Astrocyte of the spinal cord (primary cell): Measurements from ENCODE around the gene CENPC.

Source experiments
- DNase-seq: peaks from one replicate; pipeline ENCODE4 v3.0.0; 2011; ENCODE audit warnings: low read depth, low spot score
- H3K4me3 ChIP-seq: 2 replicates; pipeline ENCODE4 v1.5.1; 2011; ENCODE audit warnings: low read depth, mild to moderate bottlenecking, low read length, moderate library complexity
- CTCF ChIP-seq: IDR thresholded peaks from 2 replicates; pipeline ENCODE4 v1.5.1; 2012; ENCODE audit warnings: low read depth, mild to moderate bottlenecking, low read length, inconsistent platforms
- in situ Hi-C: cut with HindIII; loops from 2 replicates; pipeline ENCODE4 v1.10.0; 2017; ENCODE audit warnings: low sequenced_read_pairs

CENPC gene

DNA sequence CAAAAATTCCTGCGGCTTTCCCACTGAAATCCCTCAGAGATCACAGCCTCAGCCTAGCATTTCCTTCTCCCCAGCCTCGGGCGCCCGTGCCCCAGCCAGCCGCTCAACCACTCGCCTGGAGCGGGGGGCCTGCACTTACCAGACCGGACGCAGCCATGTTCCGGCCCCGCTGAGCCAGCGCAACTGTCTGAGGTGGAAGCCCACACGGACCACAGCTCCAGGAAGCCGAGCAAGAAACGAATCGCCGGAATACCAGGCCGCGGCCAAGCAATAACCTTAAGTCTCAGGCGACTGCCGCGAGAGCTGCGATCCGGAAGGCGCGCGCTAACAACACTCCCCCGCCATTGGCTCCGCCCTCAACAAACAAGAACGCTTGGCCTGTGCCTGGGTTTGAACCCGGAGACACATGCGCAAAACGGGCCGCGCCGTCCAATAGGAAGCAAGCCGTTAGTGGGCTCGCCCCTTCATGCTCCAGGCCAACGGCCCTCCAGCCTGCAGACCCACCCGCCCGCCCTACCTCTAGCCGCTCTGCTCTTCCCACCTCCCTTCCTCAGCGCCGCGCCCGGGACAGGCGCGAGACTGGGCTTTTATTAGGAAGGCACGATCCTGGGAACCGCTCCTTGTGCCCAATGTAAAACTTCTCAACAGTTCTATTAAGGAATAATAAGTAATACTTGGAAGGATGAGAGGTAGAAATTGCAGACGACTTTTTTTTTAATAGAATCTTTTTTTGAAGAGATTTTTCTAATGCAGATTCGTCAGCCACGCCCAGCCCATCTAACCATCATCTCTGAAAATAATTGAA, at the start of gene CENPC:
Gene CENPC (minus strand): TSS at position 305 of the 805 bp plus-strand sequence. CDS start 148 bp downstream, at position 157.
- peak within 1 kb of the TSS; percentile 90 for H3K4me3 ChIP-seq
- TF ChIP-seq CTCF: no peak
- DNase-seq: peak; percentile 98
- in situ Hi-C loops: no loop called here

- DNase-seq: no peak
- in situ Hi-C loops: no loop called here
- TF ChIP-seq CTCF: no peak
- no peak overlapping the region for H3K4me3 ChIP-seq
These were observed 48.5 kb upstream of the CENPC start for GRCh38 chr4:67593741-67594175.

DNA sequence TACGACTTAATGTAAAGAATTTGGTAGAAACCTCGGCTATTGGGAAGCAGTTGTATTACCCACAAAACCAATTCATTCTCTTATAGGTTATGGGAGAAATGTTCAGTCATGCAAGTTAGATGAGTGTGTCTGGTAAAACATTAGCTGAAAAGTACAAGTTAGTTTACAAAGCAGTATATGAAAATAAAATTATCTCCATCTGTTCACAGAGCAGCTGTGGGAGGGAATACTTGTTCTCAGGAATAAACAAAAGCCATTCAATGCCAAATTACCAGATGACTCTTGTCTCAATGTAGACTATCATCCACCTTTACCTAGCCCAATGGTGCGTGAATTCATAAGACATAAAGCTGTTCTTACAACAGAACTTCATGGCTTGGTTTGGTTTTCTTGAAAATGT, 41.9 kb upstream of the CENPC start:
- DNase-seq: no peak
- H3K4me3 ChIP-seq: no peak overlapping the region
- in situ Hi-C loops: no loop called here
- TF ChIP-seq CTCF: no peak

- no peak overlapping the region for H3K4me3 ChIP-seq
- TF ChIP-seq CTCF: no peak
- DNase-seq: no peak
- in situ Hi-C loops: no loop called here
These were observed 39.2 kb upstream of the CENPC start for GRCh38 chr4:67584496-67584895.

DNA sequence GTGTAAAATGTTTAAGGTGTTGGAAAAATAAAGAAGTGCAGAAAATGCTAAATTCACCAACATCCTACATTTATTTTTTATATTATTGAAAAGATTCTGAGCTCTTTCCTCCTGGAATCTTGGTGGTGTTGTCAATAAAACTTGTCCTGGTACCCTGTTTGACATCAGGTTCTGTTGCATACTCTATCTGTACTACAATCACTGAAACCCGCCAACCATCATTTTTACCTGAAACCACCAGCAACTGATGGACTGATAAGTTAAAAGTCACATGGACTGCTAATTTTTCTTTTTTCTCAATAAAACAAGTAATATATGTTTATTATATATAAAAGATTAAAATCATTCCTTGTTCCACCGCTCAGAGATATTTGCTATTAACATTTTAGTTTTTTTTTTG, 36.6 kb upstream of the CENPC start:
- no peak for DNase-seq
- no peak overlapping the region for H3K4me3 ChIP-seq
- in situ Hi-C loops: no loop called here
- TF ChIP-seq CTCF: no peak

GRCh38 chr4:67581208-67581857, 36.0 kb upstream of the CENPC start:
- TF ChIP-seq CTCF: no peak
- in situ Hi-C loops: no loop called here
- DNase-seq: no peak
- no peak overlapping the region for H3K4me3 ChIP-seq
